ENCODE measurements around the gene ITGA1. TPM values are rescaled to one million over a fixed set of nuclear protein-coding genes. Genes with fewer than 3 reads are reported as not detected.

Gene ITGA1
- total RNA-seq, 6 experiments from 2014 or later = 46.9 to 101 (median 83.9) TPM

DNA sequence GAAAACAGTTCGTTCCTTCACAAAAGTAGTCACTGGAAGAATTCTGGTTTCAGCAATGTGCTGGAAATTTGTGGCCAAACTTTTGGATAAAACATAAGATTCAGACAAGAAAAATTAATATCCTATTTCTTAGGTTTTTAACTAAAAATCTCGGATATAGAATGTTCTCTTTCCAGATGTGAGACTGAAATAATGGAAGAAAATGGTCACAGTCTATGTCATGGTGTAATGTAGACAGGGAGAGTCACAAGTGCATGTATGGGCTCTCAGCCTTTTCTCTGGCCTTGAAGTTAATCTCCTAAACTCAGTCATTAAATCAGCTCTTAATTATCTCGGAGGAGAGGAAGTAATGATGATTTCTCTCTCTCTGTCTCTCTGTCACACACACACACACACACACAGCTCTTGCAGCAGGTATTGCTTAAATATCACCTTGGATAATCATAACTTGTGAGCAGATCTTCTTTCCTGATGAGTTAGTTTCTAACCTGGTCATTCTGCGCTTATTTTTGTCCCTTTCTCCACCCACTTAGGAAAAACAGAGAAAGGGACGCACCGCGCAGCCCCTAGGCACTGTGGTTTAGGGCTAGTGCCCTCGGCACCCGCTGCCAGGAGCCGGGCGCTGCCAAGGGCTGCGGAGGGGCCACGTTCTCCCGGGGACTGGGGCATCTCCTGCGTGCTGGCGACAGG, 200.8 kb downstream of the ITGA1 start:
- Mint-ChIP-seq H3K9me3 (no peaks in the 10 kb centered on the region), H3K36me3 (ENCODE audit: low read depth) (peaks cover 28% of the 10 kb centered on the region), H3K27ac (peak overlapping the region; percentile 81), H3K4me3 (peak overlapping the region; percentile 82), H3K27me3 (ENCODE audit: insufficient read depth) (no peaks in the 10 kb centered on the region), H3K4me1 (ENCODE audit: low read depth) (peaks cover 67% of the 10 kb centered on the region)
- TF ChIP-seq, protein P1, sequence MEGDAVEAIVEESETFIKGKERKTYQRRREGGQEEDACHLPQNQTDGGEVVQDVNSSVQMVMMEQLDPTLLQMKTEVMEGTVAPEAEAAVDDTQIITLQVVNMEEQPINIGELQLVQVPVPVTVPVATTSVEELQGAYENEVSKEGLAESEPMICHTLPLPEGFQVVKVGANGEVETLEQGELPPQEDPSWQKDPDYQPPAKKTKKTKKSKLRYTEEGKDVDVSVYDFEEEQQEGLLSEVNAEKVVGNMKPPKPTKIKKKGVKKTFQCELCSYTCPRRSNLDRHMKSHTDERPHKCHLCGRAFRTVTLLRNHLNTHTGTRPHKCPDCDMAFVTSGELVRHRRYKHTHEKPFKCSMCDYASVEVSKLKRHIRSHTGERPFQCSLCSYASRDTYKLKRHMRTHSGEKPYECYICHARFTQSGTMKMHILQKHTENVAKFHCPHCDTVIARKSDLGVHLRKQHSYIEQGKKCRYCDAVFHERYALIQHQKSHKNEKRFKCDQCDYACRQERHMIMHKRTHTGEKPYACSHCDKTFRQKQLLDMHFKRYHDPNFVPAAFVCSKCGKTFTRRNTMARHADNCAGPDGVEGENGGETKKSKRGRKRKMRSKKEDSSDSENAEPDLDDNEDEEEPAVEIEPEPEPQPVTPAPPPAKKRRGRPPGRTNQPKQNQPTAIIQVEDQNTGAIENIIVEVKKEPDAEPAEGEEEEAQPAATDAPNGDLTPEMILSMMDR (IDR thresholded peaks at IDR 0.05) = no peak
- DNase-seq = no peak

DNA sequence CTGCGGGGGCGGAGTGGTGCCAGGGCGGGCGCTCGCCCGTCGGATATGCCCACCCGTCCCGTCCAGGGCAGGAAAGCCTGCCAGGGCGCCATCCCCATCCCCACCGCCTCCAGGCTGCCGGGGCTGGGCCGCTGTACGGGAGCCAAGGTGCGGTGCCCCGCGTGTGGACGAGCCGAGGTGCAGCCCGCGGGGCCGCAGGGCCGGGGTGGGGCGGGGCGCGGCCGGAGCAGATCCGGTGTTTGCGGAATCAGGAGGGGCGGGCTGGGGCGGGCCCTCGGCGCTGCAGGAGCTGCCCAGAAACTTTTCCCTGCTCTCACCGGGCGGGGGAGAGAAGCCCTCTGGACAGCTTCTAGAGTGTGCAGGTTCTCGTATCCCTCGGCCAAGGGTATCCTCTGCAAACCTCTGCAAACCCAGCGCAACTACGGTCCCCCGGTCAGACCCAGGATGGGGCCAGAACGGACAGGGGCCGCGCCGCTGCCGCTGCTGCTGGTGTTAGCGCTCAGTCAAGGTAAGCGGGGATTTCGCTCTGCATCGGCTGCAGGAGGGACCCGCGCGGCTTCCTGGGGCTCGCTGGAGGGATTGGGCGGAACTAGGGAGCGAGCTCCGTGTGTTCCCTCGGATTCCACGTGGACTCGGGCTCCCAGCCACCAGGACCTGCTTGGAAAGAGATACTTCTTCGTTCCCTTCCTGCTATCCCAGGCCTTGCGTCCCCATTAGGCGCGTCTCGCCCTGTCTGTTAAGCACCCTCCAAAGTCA, 201.5 kb downstream of the ITGA1 start, which contains the start of gene ITGA2:
TSS of gene ITGA2 (plus strand) at position 328 of the 756 bp plus-strand sequence. CDS start at position 445, 117 bp downstream.
- Mint-ChIP-seq H3K4me1 (ENCODE audit: low read depth) (peaks cover 60% of the 10 kb centered on the region), H3K27me3 (ENCODE audit: insufficient read depth) (no peaks in the 10 kb centered on the region), H3K9me3 (no peaks in the 10 kb centered on the region), H3K27ac (peak within 1 kb of the TSS; percentile 81), H3K4me3 (peak within 1 kb of the TSS; percentile 91), H3K36me3 (ENCODE audit: low read depth) (peaks cover 33% of the 10 kb centered on the region)
- TF ChIP-seq, protein P1 (IDR thresholded peaks at IDR 0.05) = no peak
- DNase-seq = peak; percentile 33

DNA sequence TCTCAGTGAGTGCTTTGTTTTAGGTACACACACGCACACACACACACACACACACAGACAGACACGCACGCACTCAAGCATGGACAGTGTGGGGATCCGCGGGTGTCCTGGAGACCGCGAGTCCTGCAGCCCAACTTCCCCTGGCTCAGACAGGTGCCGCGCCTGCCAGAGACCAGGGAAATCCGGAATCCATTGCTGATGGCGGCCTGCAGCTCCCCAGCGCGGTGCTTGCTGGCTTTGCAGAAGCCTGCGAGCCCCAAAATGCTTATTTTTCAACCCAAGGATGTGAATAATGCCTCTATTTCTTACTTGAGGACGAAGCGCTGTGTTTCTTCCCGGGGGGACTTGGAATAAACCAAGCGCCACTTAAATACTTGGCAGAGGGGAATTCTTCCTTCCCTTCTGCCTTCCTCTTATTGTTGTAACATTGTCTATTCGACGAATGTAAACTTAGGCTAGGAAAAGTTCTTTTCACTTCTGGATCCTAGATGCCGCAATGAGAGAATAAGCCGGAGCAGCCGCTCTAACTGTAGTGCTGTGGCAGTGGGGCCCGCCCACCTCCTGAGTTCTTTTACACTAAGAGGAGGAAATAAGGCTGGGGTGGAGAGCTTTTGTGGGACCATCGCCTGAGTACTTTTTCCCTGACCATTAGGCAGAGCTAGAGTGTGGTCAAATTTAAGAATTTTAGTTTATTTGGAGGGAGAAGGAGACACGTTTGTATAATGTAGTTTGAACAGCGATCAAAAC, 202.2 kb downstream of the ITGA1 start:
- peaks cover 52% of the 10 kb centered on the region for H3K4me1 Mint-ChIP-seq (ENCODE audit: low read depth)
- H3K4me3 Mint-ChIP-seq = peak overlapping the region; percentile 91
- H3K9me3 Mint-ChIP-seq = no peaks in the 10 kb centered on the region
- peak overlapping the region; percentile 72 for H3K27ac Mint-ChIP-seq
- H3K36me3 Mint-ChIP-seq (ENCODE audit: low read depth) = peaks cover 33% of the 10 kb centered on the region
- H3K27me3 Mint-ChIP-seq (ENCODE audit: insufficient read depth) = no peaks in the 10 kb centered on the region
- TF ChIP-seq, protein P1 (IDR thresholded peaks at IDR 0.05) = peak; percentile 39; the same call in 1 of the 2 replicates
- peak; percentile 63 for DNase-seq

DNA sequence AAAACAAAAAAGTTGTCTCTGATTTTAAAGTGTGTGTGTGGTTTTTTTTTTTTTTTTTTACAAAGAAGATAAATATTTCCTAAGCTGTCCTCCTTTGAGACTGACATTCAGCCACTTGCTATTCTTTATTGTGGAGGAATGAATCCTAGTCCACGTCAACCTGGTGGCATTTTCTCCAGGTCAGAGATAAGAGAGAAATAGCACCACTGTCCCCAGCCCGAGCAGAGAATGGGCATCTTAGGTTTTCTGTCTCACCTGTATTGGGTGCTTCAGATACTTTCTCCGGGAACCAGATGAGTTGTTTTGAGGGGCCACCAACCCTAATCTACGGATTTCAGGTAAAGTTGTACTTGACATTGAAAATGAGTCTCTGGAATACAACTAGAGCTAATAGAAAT, 202.8 kb downstream of the ITGA1 start:
- Mint-ChIP-seq H3K9me3 (no peaks in the 10 kb centered on the region), H3K4me3 (peak overlapping the region; percentile 91), H3K27ac (peak overlapping the region; percentile 72), H3K4me1 (ENCODE audit: low read depth) (peaks cover 47% of the 10 kb centered on the region), H3K36me3 (ENCODE audit: low read depth) (peaks cover 33% of the 10 kb centered on the region), H3K27me3 (ENCODE audit: insufficient read depth) (no peaks in the 10 kb centered on the region)
- DNase-seq = no peak
- TF ChIP-seq, protein P1 (IDR thresholded peaks at IDR 0.05) = no peak

DNA sequence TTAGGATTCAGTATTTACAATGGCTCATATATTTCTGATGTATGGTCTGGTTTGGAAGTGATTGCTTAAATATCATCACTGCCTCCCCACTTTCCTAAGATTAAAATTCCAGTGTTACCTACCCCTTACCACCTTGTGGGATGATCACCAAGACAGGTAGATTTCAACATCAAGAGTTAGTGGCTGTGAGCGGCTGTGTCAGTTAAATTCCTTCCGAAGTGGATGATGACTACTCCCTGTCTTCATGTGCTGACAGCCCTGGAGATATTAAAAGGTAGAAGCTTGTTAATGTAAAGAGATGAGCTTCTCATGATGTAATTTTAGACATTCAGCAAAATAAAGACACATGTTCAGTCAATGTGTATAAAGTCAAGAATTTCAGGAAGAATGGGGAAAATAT, 205.7 kb downstream of the ITGA1 start:
- H3K4me3 Mint-ChIP-seq = peak overlapping the region; percentile 65; the same call in 1 of the 2 replicates
- H3K36me3 Mint-ChIP-seq (ENCODE audit: low read depth) = peaks cover 28% of the 10 kb centered on the region
- peaks cover 21% of the 10 kb centered on the region for H3K4me1 Mint-ChIP-seq (ENCODE audit: low read depth)
- H3K27ac Mint-ChIP-seq = peak overlapping the region; percentile 30; the same call in 1 of the 2 replicates
- TF ChIP-seq, protein P1 (IDR thresholded peaks at IDR 0.05) = no peak
- no peak for DNase-seq
- H3K9me3 Mint-ChIP-seq = no peaks in the 10 kb centered on the region
- H3K27me3 Mint-ChIP-seq (ENCODE audit: insufficient read depth) = no peaks in the 10 kb centered on the region

Measured in HFFc6 (cell line).